IMR-90 (cell line): ENCODE results near the gene CCDC138. TPM values are rescaled to one million over a fixed set of nuclear protein-coding genes. Genes with fewer than 3 reads are reported as not detected.
"Not testable (repeated sequence)": the region's sequence is repeated elsewhere in the genome, so short reads cannot be mapped to it uniquely, and the experiment has no call there.

Experiments
- ATAC-seq: fragments of 200-7000 bp; cut with Tn5 transposase; 2 replicates; pipeline ENCODE4 v1.9.1; 2020; ENCODE audit warnings: low read depth, mild to moderate bottlenecking, moderate library complexity
- BruUV-seq: library from RNA; stranded (reverse); fragments of 400-500 nt; replicated peaks from 2 replicates; lab custom pipeline; 2021; lab: Mats Ljungman, UMichigan
- CTCF ChIA-PET: fragments of 300-600 bp; formaldehyde crosslinking; extraction: SDS; loops from one replicate; lab custom pipeline; 2021; ENCODE audit warnings: antibody characterized with exemption; lab: Yijun Ruan, JAX
- POLR2A ChIA-PET: fragments of 300-600 bp; sonication (Branson Sonifier 250); formaldehyde crosslinking; loops from one replicate; lab custom pipeline; 2022; ENCODE audit warnings: antibody characterized with exemption; ENCODE audit not compliant: unreplicated experiment; lab: Charles Lee
- DNase-seq: peaks from one replicate; pipeline ENCODE4 v3.0.0; 2013
- H2AFZ ChIP-seq: replicated peaks from 2 replicates; pipeline ENCODE3; 2013; ENCODE audit warnings: low read length, mild to moderate bottlenecking; ENCODE audit not compliant: poor library complexity
- H2AK5ac ChIP-seq: 2 replicates; pipeline ENCODE4 v1.6.1; 2013; ENCODE audit warnings: low read depth, low read length, inconsistent platforms
- H2AK9ac ChIP-seq: replicated peaks from 2 replicates; pipeline ENCODE3; 2013; ENCODE audit warnings: mild to moderate bottlenecking, low read depth, low read length, moderate library complexity; ENCODE audit not compliant: poor library complexity
- H2BK120ac ChIP-seq: 2 replicates; pipeline ENCODE4 v1.6.1; 2013; ENCODE audit warnings: low read depth, low read length, inconsistent platforms
- H2BK15ac ChIP-seq: 3 replicates; pipeline ENCODE4 v1.6.1; 2013; ENCODE audit warnings: low read depth, low read length, inconsistent platforms
- H2BK20ac ChIP-seq: 2 replicates; pipeline ENCODE4 v1.6.1; 2013; ENCODE audit warnings: low read depth, mild to moderate bottlenecking, inconsistent platforms, low read length, moderate library complexity
- H2BK5ac ChIP-seq: 2 replicates; pipeline ENCODE4 v1.6.1; 2013; ENCODE audit warnings: mild to moderate bottlenecking, low read depth, low read length, inconsistent platforms; ENCODE audit not compliant: poor library complexity, severe bottlenecking
- H3K14ac ChIP-seq: replicated peaks from 2 replicates; pipeline ENCODE4 v1.6.1; 2013; ENCODE audit warnings: low read depth, low read length, inconsistent platforms
- H3K18ac ChIP-seq: 2 replicates; pipeline ENCODE4 v1.6.1; 2013; ENCODE audit warnings: low read depth, low read length, control low read depth
- H3K23ac ChIP-seq: 2 replicates; pipeline ENCODE4 v1.6.1; 2013; ENCODE audit warnings: low read depth, low read length, inconsistent platforms
- H3K27ac ChIP-seq: 2 replicates; pipeline ENCODE4 v1.5.1; 2013; ENCODE audit warnings: mild to moderate bottlenecking, control low read depth, low read length; ENCODE audit not compliant: insufficient read depth
- H3K27me3 ChIP-seq: 2 replicates; pipeline ENCODE4 v1.6.1; 2013; ENCODE audit warnings: low read length; ENCODE audit not compliant: control insufficient read depth, insufficient read depth
- H3K36me3 ChIP-seq: 2 replicates; pipeline ENCODE4 v1.6.1; 2013; ENCODE audit warnings: low read length, mixed read lengths; ENCODE audit not compliant: control insufficient read depth, insufficient read depth
- H3K4ac ChIP-seq: 2 replicates; pipeline ENCODE4 v1.6.1; 2013; ENCODE audit warnings: low read depth, low read length, inconsistent platforms
- H3K4me1 ChIP-seq: 2 replicates; pipeline ENCODE4 v1.6.1; 2013; ENCODE audit warnings: low read length, mixed read lengths; ENCODE audit not compliant: control insufficient read depth, insufficient read depth
- H3K4me2 ChIP-seq: 2 replicates; pipeline ENCODE4 v1.6.1; 2013; ENCODE audit warnings: low read depth, mild to moderate bottlenecking, control low read depth, low read length, moderate library complexity
- H3K4me3 ChIP-seq: 2 replicates; pipeline ENCODE4 v1.5.1; 2013; ENCODE audit warnings: low read depth, mild to moderate bottlenecking, control low read depth, low read length, moderate library complexity; ENCODE audit not compliant: insufficient read depth
- H3K56ac ChIP-seq: 2 replicates; pipeline ENCODE4 v1.6.1; 2013; ENCODE audit warnings: low read length, inconsistent platforms; ENCODE audit not compliant: insufficient read depth; ENCODE audit errors: extremely low read depth
- H3K79me1 ChIP-seq, 2 experiments: 2 replicates each; pipeline ENCODE4 v1.6.1; 2013; ENCODE audit warnings: low read length in 2 of 2, inconsistent platforms in 1 of 2, low read depth in 1 of 2
- H3K9ac ChIP-seq: 2 replicates; pipeline ENCODE4 v1.6.1; 2013; ENCODE audit warnings: low read depth, low read length, control low read depth
- H3K9me1 ChIP-seq: 2 replicates; pipeline ENCODE4 v1.6.1; 2013; ENCODE audit warnings: low read length, inconsistent platforms; ENCODE audit not compliant: insufficient read depth
- H3K9me3 ChIP-seq: 2 replicates; pipeline ENCODE4 v1.6.1; 2013; ENCODE audit warnings: low read length; ENCODE audit not compliant: control insufficient read depth, insufficient read depth
- H4K20me1 ChIP-seq: 2 replicates; pipeline ENCODE4 v1.6.1; 2013; ENCODE audit warnings: low read length, inconsistent platforms; ENCODE audit not compliant: insufficient read depth
- H4K5ac ChIP-seq: 2 replicates; pipeline ENCODE4 v1.6.1; 2013; ENCODE audit warnings: mild to moderate bottlenecking, low read depth, low read length, control low read depth
- H4K8ac ChIP-seq, 2 experiments: 2 replicates each; pipeline ENCODE4 v1.6.1; 2013; ENCODE audit warnings: low read depth in 2 of 2, low read length in 2 of 2, control low read depth in 1 of 2, inconsistent platforms in 1 of 2
- H4K91ac ChIP-seq: 2 replicates; pipeline ENCODE4 v1.6.1; 2013; ENCODE audit warnings: low read depth, low read length, inconsistent platforms; ENCODE audit not compliant: insufficient read depth
- WGBS, 2 experiments: methylation state at CpG; one replicate each; pipeline versions ENCODE4 v1.1.5 to v1.1.7; 2013; ENCODE audit warnings: missing lambda C conversion rate in 2 of 2; ENCODE audit not compliant: insufficient read length in 1 of 2; ENCODE audit errors: extremely low coverage in 2 of 2; 5-methylcytosine and 5-hydroxymethylcytosine counted together
- dilution Hi-C: fragments of 300-500 bp; cut with HindIII; formaldehyde crosslinking; loops from one replicate; pipeline ENCODE4 v1.14.3; 2018; ENCODE audit warnings: low sequenced_read_pairs; ENCODE audit not compliant: unreplicated experiment
- in situ Hi-C: fragments of 300-500 bp; cut with MboI; formaldehyde crosslinking; loops from 3 replicates; pipeline ENCODE4 v1.14.3; 2019; ENCODE audit warnings: low sequenced_read_pairs, inconsistent platforms, mixed read lengths
- intact Hi-C: fragments of 100-400 bp; cut with micrococcal nuclease; formaldehyde crosslinking; loops from 2 replicates; pipeline ENCODE4 v1.10.0; 2022
- polyA plus RNA-seq, 3 experiments: library from polyadenylated mRNA; depleted of rRNA; stranded (reverse); fragments of >200 nt; gene quantifications; 2 replicates each; pipeline ENCODE4 v1.2.3, GENCODE V29; 2012; ENCODE audit warnings: low replicate concordance in 1 of 3
- total RNA-seq: library from RNA; depleted of rRNA; stranded (reverse); fragments of >200 nt; gene quantifications from 2 replicates; pipeline ENCODE4 v1.2.3, GENCODE V29; 2012

The CCDC138 gene
- total and polyA plus RNA-seq, 2 of the 4 experiments (the other 2 are of a cell fraction): 1.5 to 2.9 TPM

GRCh38 chr2:108766671-108767070, 19.9 kb upstream of the CCDC138 start:
- ATAC-seq, H3K14ac ChIP-seq, H3K4me3 ChIP-seq, H4K5ac ChIP-seq, H3K4me1 ChIP-seq, DNase-seq, intact Hi-C loops, H4K8ac ChIP-seq, H2AFZ ChIP-seq, H4K91ac ChIP-seq, H3K27ac ChIP-seq, H2AK5ac ChIP-seq, H3K9me1 ChIP-seq, H3K9ac ChIP-seq, H3K18ac ChIP-seq, H3K9me3 ChIP-seq, dilution Hi-C loops, H3K27me3 ChIP-seq, H2BK5ac ChIP-seq, in situ Hi-C loops, POLR2A ChIA-PET, H3K4ac ChIP-seq, H3K56ac ChIP-seq, H2BK20ac ChIP-seq, H2BK120ac ChIP-seq, H3K4me2 ChIP-seq, H3K23ac ChIP-seq, CTCF ChIA-PET, H2BK15ac ChIP-seq, H4K20me1 ChIP-seq, H2AK9ac ChIP-seq, BruUV-seq: not testable (repeated sequence)
- Histone ChIP-seq H3K36me3 (peaks cover 30% of the 10 kb centered on the region), H3K79me1 (peaks cover 21 to 25% of the 10 kb centered on the region in 2 experiments)
- 92% methylated on average over 2 of the region's 5 CpGs; no CpG with 5 or more reads in 1 of the 2 experiments for WGBS, 2 experiments

GRCh38 chr2:108767859-108768258, 18.7 kb upstream of the CCDC138 start:
- H3K9me1 ChIP-seq, CTCF ChIA-PET, H3K9me3 ChIP-seq, H3K4me1 ChIP-seq, H3K4me2 ChIP-seq, H4K20me1 ChIP-seq, H3K56ac ChIP-seq, H3K27me3 ChIP-seq, H3K18ac ChIP-seq, H3K27ac ChIP-seq, H3K9ac ChIP-seq, H2AFZ ChIP-seq, H4K5ac ChIP-seq, H2AK5ac ChIP-seq, H3K4me3 ChIP-seq, POLR2A ChIA-PET, H2BK5ac ChIP-seq, in situ Hi-C loops, H4K8ac ChIP-seq, dilution Hi-C loops, H3K23ac ChIP-seq, H3K4ac ChIP-seq, H3K14ac ChIP-seq, H2BK15ac ChIP-seq, H2BK20ac ChIP-seq, DNase-seq, ATAC-seq, H2AK9ac ChIP-seq, H4K91ac ChIP-seq, intact Hi-C loops, H2BK120ac ChIP-seq: not testable (repeated sequence)
- no CpG with 5 or more reads among the region's 2 CpGs for WGBS, 2 experiments
- Histone ChIP-seq H3K36me3 (peaks cover 30% of the 10 kb centered on the region), H3K79me1 (peaks cover 21 to 25% of the 10 kb centered on the region in 2 experiments)
- TSS peak; percentile 26 for BruUV-seq
